GM11168 (cell line): ENCODE data around the gene UBE2L5.
"Not testable (repeated sequence)": the region's sequence is repeated elsewhere in the genome, so short reads cannot be mapped to it uniquely, and the experiment has no call there.

Source experiments
- in situ Hi-C: fragments of 300-500 bp; cut with MboI; formaldehyde crosslinking; loops from one replicate; pipeline ENCODE4 v1.12.0; 2022; ENCODE audit warnings: low sequenced_read_pairs; ENCODE audit not compliant: unreplicated experiment

The UBE2L5 gene

GRCh38 chr13:30435911-30436451 lies 13.7 kb downstream of the UBE2L5 start:
- in situ Hi-C loops: no loop called here

GRCh38 chr13:30437177-30437576 lies 14.9 kb downstream of the UBE2L5 start:
- in situ Hi-C loops: no loop called here

- in situ Hi-C loops: no loop called here
Measured at GRCh38 chr13:30438286-30438685, 16.0 kb downstream of the UBE2L5 start.

GRCh38 chr13:30440910-30441703 lies 18.8 kb downstream of the UBE2L5 start:
- in situ Hi-C loops: no loop called here

- in situ Hi-C loops: no loop called here
Measured at GRCh38 chr13:30442926-30443325, 20.6 kb downstream of the UBE2L5 start.

- in situ Hi-C loops: not testable (repeated sequence)
Measured at GRCh38 chr13:30443491-30443890, 21.2 kb downstream of the UBE2L5 start.

- in situ Hi-C loops: no loop called here
Measured at GRCh38 chr13:30443957-30444404, 21.7 kb downstream of the UBE2L5 start.

GRCh38 chr13:30446126-30446500 lies 23.8 kb downstream of the UBE2L5 start:
- in situ Hi-C loops: no loop called here

GRCh38 chr13:30448441-30448840 lies 26.1 kb downstream of the UBE2L5 start:
- in situ Hi-C loops: no loop called here

- in situ Hi-C loops: no loop called here
Measured at GRCh38 chr13:30450066-30450465, 27.8 kb downstream of the UBE2L5 start.

- in situ Hi-C loops: not testable (repeated sequence)
Measured at GRCh38 chr13:30451476-30451875, 29.2 kb downstream of the UBE2L5 start.

GRCh38 chr13:30453727-30454126 lies 31.4 kb downstream of the UBE2L5 start:
- in situ Hi-C loops: no loop called here

GRCh38 chr13:30454991-30455390 lies 32.7 kb downstream of the UBE2L5 start:
- in situ Hi-C loops: no loop called here

GRCh38 chr13:30456290-30456689 lies 34.0 kb downstream of the UBE2L5 start:
- in situ Hi-C loops: no loop called here

GRCh38 chr13:30457306-30457891 lies 35.1 kb downstream of the UBE2L5 start:
- in situ Hi-C loops: no loop called here

GRCh38 chr13:30461279-30462066 lies 39.2 kb downstream of the UBE2L5 start:
- in situ Hi-C loops: not testable (repeated sequence)

- in situ Hi-C loops: no loop called here
Measured at GRCh38 chr13:30463787-30464495, 41.6 kb downstream of the UBE2L5 start.

GRCh38 chr13:30464496-30465342 lies 42.4 kb downstream of the UBE2L5 start:
- in situ Hi-C loops: no loop called here

- in situ Hi-C loops: no loop called here
Measured at GRCh38 chr13:30465343-30465592, 43.0 kb downstream of the UBE2L5 start.
